Measurements from ENCODE around the gene SBNO2.

GRCh38 chr19:1094978-1095701 lies 78.9 kb downstream of the SBNO2 start, which contains the start of gene POLR2E:
- peak; percentile 27; the same call in 1 of the 2 replicates for TF ChIP-seq TAF1 (IDR thresholded peaks at IDR 0.05; ENCODE audit: borderline replicate concordance, insufficient read depth, low read length)
- TF ChIP-seq POLR2AphosphoS5 (IDR thresholded peaks at IDR 0.05; ENCODE audit: low read depth, low read length): peak; percentile 84
- TF ChIP-seq, protein P1, sequence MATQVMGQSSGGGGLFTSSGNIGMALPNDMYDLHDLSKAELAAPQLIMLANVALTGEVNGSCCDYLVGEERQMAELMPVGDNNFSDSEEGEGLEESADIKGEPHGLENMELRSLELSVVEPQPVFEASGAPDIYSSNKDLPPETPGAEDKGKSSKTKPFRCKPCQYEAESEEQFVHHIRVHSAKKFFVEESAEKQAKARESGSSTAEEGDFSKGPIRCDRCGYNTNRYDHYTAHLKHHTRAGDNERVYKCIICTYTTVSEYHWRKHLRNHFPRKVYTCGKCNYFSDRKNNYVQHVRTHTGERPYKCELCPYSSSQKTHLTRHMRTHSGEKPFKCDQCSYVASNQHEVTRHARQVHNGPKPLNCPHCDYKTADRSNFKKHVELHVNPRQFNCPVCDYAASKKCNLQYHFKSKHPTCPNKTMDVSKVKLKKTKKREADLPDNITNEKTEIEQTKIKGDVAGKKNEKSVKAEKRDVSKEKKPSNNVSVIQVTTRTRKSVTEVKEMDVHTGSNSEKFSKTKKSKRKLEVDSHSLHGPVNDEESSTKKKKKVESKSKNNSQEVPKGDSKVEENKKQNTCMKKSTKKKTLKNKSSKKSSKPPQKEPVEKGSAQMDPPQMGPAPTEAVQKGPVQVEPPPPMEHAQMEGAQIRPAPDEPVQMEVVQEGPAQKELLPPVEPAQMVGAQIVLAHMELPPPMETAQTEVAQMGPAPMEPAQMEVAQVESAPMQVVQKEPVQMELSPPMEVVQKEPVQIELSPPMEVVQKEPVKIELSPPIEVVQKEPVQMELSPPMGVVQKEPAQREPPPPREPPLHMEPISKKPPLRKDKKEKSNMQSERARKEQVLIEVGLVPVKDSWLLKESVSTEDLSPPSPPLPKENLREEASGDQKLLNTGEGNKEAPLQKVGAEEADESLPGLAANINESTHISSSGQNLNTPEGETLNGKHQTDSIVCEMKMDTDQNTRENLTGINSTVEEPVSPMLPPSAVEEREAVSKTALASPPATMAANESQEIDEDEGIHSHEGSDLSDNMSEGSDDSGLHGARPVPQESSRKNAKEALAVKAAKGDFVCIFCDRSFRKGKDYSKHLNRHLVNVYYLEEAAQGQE (IDR thresholded peaks at IDR 0.05; ENCODE audit: insufficient read depth in 1 of 2, low read depth in 2 of 2, low read length in 2 of 2): no peak
